ENCODE results near the gene MPC2. TPM values are rescaled to one million over a fixed set of nuclear protein-coding genes. Genes with fewer than 3 reads are reported as not detected.

Gene MPC2
- total and polyA plus RNA-seq, 2 of the 8 experiments (the other 6 are each of a cell fraction or from before 2014, with no cell fraction given): 18.6 to 40.9 TPM

- TF ChIP-seq POLR2AphosphoS5 (IDR thresholded peaks at IDR 0.05; ENCODE audit: low read depth, low read length) (no peak), TEAD4 (IDR thresholded peaks at IDR 0.05; ENCODE audit: low read depth, low read length) (no peak), SIRT6 (IDR thresholded peaks at IDR 0.05; ENCODE audit: low read length) (no peak), SUZ12 (IDR thresholded peaks at IDR 0.05; ENCODE audit: low read length) (no peak), KDM4A (IDR thresholded peaks at IDR 0.05; ENCODE audit: low read depth, low read length, severe bottlenecking) (no peak), SP4 (IDR thresholded peaks at IDR 0.05; ENCODE audit: low read length) (no peak), PHF8 (conservative IDR thresholded peaks at IDR 0.05; ENCODE audit: low read depth, low read length) (no peak)
Observed at GRCh38 chr1:167968569-167968968, 31.7 kb upstream of the MPC2 start (continued).
